HG03159 (cell line): ENCODE results near the gene MRPL49.
A peak's percentile ranks its signal among the peaks of the same experiment; 100 is the strongest.

Source experiments
- ATAC-seq: cut with Tn5 transposase; IDR thresholded peaks from one replicate; pipeline ENCODE4 v1.9.1; 2021; ENCODE audit warnings: mild to moderate bottlenecking, moderate library complexity; ENCODE audit not compliant: unreplicated experiment

MRPL49 gene

GRCh38 chr11:65102142-65103095 is 19.7 kb upstream of the MRPL49 start:
- no peak for ATAC-seq

GRCh38 chr11:65103476-65103875 is 18.6 kb upstream of the MRPL49 start:
- no peak for ATAC-seq

DNA sequence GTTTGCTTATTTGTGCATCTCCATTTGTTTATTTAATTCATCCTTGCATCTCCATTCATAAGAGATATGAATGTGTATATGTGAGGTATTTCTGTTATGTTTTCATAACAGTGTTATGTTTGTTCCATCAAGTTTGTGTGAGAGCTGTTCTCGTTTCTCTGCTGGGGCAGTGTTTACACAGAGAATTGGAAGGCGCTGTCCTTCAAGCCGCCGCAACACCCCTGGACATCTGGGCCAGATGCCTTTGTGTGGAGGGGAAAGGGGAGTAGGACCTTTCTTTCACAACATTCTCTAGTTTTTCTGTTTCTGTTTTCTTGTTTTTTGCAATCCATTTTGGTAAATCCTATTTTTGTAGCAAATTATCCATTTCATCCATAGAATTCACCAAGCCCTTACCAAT is 17.5 kb upstream of the MRPL49 start:
- ATAC-seq = no peak

DNA sequence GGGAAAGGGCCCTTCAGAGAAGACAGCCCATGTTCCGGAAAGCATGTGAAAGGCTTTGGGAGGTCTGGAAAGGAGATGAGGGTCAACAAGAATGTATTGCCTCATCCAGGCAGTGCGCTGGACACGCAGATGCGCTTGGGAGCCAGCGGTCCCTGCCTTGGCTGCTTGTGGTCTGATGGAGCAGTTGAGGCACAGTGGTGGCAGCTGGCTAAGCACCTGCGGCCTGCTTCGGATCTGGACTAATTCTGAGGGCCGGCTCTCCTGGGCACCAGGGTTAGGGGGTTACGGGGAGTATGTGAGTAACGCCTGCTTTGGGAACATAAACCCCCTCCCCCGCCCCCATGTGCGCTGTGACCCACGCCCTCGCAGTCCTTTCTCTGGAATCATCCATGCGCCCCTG is 15.0 kb upstream of the MRPL49 start:
- ATAC-seq = no peak

GRCh38 chr11:65107751-65108468 is 14.2 kb upstream of the MRPL49 start:
- ATAC-seq = no peak

GRCh38 chr11:65108469-65109123 is 13.5 kb upstream of the MRPL49 start:
- ATAC-seq = no peak

DNA sequence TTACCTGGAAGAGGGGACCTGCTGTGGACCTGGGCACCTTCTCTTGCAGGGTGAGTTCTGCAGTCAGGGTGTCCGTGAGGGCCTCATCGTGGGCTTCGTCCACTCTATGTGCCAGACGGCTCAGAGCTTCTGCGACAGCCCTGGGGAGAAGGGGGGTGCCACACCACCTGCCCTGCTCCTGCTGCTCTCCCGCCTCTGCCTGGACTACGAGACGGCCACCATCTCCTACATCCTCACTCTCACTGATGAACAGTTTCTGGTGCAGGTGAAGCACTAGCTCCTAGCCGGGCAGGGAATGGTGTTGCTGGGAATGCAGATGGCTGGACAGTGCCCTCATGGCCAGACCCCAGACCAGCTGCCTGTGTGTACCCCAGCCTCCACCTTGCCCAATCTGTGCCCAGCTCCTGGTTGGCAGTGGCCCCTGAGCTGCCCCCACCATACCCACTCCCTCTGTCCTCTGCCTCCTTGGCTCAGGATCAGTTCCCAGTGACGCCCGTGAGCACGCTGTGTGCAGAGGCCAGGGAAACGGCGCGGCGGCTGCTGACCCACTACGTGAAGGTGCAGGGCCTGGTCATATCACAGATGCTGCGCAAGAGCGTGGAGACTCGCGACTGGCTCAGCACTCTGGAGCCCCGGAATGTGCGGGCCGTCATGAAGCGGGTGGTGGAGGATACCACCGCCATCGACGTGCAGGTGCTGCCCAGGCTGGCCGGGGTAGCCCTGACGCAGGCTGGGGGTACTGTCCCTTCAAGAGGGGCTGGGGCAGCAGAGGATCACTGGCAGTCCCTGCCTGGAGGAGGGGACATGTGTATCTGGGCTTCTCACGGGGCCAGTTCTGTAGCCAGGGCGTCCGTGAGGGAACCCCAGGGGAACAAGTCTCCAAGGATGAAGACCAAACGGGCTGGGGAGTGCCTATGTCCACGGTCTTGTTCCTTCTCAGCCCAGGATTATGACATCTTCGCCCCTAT is 12.6 kb upstream of the MRPL49 start:
- no peak for ATAC-seq

DNA sequence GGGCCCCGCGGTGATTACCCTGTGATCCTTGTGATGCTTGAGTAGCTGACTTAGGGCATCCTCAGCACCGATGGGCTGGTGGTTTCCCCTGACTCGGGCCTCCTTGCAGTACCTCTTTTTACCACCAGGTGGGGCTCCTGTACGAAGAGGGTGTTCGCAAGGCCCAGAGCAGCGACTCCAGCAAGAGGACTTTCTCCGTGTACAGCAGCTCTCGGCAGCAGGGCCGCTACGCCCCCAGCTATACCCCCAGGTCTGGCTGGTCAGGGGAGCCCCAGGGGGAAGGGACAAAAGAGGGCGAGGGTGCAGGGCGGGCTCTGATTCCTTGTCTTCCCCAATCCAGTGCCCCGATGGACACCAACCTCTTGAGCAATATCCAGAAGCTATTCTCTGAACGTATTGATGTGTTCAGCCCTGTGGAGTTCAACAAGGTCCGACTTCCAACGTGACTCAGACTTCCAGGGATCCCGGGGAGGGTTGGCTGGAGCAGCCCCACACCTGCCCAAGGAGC is 11.7 kb upstream of the MRPL49 start:
- ATAC-seq = no peak

- no peak for ATAC-seq
Observed at GRCh38 chr11:65111159-65111743, 10.9 kb upstream of the MRPL49 start.

DNA sequence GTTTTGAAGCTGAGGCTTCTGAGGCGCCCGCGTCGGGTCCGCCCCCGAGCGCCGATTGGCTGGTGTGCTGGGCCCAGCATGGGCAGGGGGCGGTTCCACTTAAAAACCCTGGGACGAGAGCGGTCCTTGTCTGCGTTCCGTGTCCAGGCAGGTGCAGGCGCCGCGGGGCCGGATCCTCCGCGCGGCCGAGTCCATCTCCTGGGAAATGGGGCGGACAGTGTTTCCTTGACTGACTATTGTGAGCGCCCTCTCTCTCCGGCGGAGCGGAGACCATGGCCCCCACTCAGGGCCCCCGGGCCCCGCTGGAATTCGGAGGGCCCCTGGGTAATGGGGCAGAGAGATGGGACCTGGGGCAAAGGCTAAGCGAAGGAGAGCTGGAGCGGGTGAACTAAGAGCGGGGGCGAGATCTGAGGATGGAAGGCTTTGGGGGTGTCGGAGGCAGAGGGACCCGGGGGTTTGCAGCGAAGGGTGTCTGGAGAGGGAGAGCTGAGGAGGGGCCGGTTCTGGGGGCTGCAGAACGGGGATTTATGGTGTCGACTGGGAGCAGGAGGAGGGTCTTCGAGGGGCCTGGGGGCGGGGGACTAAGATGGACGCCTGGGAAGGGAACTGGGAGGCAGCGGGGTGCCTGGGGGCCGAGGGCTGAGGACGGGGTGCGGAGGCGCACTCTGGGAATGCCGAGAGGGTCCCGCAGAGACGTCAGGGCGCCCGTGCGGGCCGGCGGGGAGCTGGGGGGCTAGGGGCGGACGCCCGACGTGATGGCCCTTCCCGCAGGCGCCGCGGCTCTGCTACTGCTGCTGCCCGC is 10.2 kb upstream of the MRPL49 start, which contains the start of gene TM7SF2:
Gene TM7SF2, plus strand, starts transcription at position 129 of the 802 bp plus-strand sequence. Its CDS starts 144 bp downstream, at position 273.
- ATAC-seq = peak; percentile 62

DNA sequence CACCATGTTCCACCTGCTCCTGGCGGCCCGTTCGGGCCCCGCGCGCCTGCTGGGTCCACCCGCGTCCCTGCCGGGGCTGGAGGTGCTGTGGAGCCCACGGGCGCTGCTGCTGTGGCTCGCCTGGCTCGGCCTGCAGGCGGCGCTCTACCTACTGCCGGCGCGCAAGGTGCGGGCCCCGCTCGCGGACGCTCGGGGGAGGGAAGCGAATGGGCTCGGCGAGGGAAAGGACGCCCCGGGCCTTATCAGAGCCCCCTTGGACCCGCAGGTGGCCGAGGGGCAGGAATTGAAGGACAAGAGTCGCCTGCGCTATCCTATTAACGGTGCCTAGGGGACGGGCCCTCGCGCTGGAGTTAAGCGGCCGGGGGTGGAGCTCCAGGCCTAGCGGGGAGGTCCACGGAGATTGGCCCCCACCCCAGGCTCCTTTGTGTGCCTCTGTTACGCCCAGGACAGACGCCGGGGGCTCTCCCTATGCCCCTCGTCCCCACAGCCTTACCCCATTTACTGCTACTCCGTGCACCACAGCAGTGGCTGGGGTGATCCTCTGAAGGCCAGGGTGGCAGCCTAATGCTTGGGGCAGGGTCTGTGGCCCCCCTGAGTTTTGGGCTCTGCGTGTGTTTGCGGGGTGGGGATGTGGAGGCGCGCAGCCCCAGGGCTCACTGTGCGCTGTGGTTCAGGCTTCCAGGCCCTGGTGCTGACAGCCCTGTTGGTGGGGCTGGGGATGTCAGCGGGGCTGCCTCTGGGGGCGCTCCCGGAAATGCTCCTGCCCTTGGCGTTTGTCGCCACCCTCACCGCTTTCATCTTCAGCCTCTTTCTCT is 9.4 kb upstream of the MRPL49 start:
- ATAC-seq = no peak

GRCh38 chr11:65113361-65113756 is 8.8 kb upstream of the MRPL49 start:
- ATAC-seq = no peak

- ATAC-seq = no peak
Observed at GRCh38 chr11:65113839-65114238, 8.3 kb upstream of the MRPL49 start.

DNA sequence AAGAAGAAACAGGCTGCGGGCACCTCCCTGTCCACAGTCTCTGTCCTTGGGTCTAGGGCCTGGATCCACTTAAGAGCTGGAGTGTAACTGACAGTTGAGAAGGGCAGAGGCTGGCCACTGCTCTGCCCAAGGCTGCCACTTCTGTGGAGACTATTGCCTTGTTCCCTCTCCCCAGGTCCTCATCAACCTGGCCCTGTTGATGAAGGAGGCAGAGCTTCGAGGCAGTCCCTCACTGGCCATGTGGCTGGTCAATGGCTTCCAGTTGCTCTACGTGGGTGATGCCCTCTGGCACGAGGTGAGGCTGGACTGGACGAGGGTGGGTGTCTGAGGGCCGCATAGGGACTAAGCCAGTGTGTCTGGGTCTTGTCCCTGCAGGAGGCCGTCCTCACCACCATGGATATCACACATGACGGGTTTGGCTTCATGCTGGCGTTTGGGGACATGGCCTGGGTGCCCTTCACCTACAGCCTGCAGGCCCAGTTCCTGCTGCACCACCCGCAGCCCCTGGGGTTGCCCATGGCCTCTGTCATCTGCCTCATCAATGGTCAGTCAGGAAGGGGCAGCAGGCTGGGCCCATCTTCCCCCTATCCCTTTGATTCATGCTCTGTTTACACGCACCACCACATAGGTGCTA is 7.5 kb upstream of the MRPL49 start:
- no peak for ATAC-seq

- no peak for ATAC-seq
Observed at GRCh38 chr11:65115361-65116082, 6.6 kb upstream of the MRPL49 start.

DNA sequence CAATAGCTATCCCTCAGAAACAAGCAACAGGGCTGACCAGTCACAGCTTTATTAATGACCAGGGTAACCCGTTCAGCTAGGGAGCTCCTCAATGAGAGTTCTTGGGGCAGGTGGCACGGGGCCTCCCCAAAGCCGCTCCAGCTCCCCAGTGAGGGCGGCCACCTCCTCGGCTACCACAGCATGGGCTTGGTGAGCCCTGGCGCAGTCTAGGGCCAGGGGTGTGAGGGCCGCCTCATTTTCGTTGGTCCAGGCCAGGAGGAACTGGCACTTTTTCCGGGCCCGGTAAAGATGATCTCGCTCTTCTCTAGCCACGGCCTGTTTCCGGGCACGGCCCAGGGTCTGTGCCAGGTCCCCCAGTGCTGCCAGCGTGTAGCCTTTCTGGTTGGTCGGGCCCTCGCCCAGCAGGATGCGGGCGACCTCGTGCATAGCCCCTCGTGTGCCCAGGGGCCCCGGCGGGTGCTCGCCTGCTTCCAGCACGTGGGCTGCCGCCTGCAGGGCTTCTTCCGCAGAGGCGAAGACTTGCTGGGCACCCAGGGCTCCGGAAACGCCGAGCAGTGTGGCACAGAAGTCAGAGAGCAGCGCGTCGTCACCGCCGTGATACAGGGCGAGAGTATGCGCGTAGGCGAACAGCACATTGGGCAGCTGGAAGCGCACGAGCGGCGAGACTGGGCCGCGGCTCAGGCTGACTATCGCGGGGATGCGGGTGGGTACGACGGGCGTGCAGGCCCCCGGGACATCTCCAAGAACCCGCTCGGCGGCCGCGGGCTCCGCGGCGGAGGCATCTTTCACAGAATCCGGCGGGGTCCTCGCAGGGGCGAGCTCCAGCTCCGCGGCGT is 5.5 kb upstream of the MRPL49 start:
- ATAC-seq = no peak
